Choroid plexus epithelial cell (primary cell): ENCODE data around the gene RNF17.

Source experiments
- DNase-seq: peaks from one replicate; pipeline ENCODE4 v3.0.0-alpha.2; 2010; ENCODE audit warnings: low read depth
- H3K4me3 ChIP-seq: 2 replicates; pipeline ENCODE4 v1.5.1; 2011; ENCODE audit warnings: low read depth, mild to moderate bottlenecking, control low read depth, low read length, moderate library complexity
- TF ChIP-seq, protein P1 (sequence below): conservative IDR thresholded peaks from 2 replicates; pipeline ENCODE4 v1.5.1; 2011; ENCODE audit warnings: low read depth, mild to moderate bottlenecking, control low read depth, inconsistent platforms, low read length, moderate library complexity

The RNF17 gene

DNA sequence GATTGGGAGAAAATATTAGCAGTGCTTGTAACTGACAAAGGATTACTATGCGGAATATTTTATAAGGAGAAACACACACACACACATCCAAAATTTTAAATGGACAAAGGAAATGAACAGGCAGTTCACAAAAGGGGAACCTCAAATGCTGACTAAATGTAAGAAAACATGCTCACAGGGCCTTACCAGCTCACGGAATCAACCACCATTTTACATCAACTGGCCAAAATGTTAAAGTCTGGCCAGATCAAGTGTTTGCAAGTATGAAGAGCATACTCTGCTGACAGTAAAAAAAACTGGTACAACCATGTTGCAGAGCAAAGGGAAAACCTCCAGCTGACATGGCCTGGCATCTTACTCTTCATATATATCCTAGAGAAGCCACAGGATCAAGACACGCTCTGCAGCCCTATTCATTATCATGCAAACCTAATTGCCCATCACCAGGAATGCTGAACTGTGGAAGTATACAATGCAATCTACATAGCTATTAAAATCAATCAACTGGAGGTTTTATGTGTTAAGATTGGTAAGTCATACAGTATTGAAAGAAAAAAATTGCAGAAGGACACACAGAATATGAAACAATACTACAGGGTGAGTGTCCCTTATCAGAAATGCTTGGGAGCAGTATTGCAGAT lies 124.4 kb downstream of the RNF17 start:
- TF ChIP-seq, protein P1, sequence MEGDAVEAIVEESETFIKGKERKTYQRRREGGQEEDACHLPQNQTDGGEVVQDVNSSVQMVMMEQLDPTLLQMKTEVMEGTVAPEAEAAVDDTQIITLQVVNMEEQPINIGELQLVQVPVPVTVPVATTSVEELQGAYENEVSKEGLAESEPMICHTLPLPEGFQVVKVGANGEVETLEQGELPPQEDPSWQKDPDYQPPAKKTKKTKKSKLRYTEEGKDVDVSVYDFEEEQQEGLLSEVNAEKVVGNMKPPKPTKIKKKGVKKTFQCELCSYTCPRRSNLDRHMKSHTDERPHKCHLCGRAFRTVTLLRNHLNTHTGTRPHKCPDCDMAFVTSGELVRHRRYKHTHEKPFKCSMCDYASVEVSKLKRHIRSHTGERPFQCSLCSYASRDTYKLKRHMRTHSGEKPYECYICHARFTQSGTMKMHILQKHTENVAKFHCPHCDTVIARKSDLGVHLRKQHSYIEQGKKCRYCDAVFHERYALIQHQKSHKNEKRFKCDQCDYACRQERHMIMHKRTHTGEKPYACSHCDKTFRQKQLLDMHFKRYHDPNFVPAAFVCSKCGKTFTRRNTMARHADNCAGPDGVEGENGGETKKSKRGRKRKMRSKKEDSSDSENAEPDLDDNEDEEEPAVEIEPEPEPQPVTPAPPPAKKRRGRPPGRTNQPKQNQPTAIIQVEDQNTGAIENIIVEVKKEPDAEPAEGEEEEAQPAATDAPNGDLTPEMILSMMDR = no peak
- DNase-seq = no peak
- no peak overlapping the region for H3K4me3 ChIP-seq

DNA sequence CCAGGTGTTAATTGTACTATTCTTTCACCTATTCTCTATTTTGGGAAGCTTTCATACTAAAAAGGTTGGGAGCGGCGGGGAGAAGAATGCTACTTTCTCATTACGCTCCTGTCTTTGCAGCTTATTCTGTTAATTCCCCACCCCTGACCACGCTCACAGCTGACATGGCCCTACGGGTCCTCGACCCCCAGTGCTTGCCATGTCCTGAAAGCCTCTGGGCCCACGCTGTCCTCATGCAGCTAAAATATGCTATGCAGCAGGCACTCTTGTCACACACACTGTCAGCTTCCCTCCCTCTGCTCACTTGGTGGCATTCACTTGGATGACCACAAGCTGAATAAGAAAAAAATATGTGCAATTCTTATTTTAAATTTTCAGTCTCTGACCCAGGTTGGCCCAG lies 126.3 kb downstream of the RNF17 start:
- TF ChIP-seq, protein P1 = no peak
- H3K4me3 ChIP-seq = no peak overlapping the region
- DNase-seq = no peak

DNA sequence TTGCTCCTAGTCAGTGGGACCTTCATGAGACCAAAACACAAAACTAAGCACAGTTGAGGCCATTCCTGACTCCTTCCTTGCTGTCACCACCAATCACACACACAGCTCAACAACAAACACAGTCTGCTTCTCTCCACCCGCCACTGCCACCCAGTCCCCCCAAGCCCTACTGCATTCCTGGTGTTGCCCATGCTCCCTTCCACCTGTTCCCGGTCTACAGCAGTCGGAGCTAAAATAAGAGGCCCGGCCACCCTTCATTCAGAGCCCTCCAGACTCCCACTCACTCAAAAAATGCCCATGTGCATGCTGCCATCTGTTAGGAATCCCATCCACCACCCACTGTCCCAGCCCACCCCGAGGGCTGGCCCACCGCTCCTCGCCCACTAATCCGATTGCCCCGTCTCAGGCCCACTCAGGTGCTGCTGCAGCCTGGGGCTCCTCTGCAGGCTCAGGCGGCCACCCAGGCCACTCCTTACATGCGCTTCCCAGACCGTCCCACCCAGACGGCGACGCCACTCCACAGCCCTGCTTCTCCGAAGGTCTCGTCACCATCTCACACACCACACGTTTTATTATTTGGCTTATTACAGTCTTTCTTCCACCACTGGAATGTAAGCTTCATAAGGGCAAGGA lies 127.6 kb downstream of the RNF17 start:
- no peak overlapping the region for H3K4me3 ChIP-seq
- no peak for DNase-seq
- TF ChIP-seq, protein P1 = no peak

DNA sequence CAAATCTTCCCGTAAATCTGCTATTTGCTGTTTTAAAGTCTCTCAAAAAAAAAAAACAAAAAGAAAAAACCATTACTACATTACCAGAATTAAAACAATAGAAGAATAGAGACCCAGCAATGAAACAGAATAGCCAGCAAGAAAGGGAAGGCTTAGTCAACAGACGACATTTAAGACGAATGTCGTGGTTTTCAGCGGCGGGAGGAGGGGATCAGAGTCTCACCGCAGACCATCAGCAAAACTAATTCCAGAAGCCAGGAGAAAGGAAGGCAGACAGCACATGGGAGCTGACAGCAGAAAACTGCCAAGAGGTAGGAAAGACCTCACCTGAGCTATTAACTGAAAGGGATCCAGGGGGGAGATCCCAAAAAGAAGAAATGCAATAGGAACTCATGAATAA lies 128.9 kb downstream of the RNF17 start:
- no peak for DNase-seq
- H3K4me3 ChIP-seq = no peak overlapping the region
- TF ChIP-seq, protein P1 = no peak

DNA sequence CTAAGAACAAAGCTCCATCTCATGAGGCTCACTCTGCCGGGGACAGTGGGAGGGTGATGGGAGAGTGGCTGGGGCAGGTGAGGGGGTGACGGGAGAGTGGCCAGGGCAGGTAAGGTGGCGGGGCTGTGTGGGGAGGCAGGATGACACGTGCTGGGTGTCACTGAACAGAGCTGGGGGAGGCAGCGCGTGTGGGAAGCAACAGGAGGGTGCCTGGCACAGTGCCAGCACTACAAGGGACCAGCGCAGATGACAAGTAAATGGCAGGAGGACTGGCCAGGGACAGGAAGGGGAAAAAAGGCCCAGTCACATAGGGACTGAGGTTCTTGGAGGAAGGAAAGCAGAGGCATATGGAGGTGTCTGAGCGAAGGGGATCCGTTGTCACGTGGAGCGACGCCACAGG lies 129.9 kb downstream of the RNF17 start:
- TF ChIP-seq, protein P1 = no peak
- no peak for DNase-seq
- no peak overlapping the region for H3K4me3 ChIP-seq

DNA sequence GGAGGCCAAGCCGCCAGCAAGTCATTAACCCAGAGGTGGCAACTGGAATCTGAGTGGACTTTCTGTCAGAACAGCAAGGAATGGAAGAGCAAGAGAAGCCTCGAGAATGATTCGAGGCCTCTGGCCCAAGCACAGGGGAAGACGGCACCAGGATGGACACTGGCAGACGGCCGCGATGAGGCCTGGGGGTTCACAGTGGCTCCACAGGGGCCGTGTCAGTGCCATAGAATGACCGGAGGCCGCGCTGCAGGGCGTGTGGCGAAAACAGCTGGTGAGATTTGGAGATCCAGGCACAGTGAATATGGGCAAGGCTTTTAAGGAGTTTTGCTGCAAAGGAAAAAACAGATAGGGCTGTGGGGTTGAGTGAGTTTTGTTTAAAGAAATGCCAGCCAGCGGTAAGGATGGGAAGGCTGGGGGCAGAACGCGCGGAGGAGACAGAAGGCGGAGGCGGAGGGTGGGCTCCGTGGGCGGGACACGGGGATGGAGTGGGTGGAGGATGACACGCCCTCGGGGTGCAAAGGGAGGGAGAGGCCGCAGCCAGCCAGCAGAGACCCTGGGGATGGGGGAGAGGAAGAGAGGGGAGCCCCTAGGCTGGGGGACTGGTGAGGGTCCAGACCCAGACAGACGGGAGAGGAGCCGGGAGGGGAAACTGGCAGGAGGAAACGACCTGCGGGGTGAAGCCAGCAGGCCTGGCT lies 130.5 kb downstream of the RNF17 start:
- TF ChIP-seq, protein P1 = no peak
- no peak overlapping the region for H3K4me3 ChIP-seq
- no peak for DNase-seq
